ENCODE results near the gene CNTFR. TPM values are rescaled to one million over a fixed set of nuclear protein-coding genes. Genes with fewer than 3 reads are reported as not detected.

The CNTFR gene
- total and polyA plus RNA-seq, 10 donors: 2.8 to 46.8 (median 15.9) TPM

DNA sequence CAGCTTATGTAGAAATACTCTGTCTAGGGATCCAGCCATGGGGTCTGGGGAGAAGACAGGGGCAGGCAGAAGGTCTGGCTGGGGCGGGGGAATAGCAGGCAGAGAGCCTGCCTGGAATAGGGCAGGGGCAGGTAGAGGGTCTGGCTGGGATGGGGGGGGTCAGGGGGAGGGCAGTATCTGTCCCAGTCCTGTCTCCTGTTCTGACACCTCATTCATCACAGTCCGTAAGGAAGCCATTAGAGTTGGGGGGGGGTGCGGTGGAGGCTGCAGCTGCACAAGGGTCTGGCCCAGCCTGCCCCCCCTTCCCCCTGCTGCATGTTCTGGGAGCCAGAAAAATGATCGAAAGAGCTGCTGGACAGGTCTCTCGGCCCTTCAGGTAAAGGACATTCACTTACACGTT, 32.6 kb downstream of the CNTFR start:
- TF ChIP-seq POLR2AphosphoS5 (IDR thresholded peaks at IDR 0.05) (no peak), POLR2A (IDR thresholded peaks at IDR 0.05) (no peak), CTCF (IDR thresholded peaks at IDR 0.05 in 8 of 11, conservative IDR thresholded peaks at IDR 0.05 in 3 of 11) (no peak)
- Histone ChIP-seq H3K4me3 (no peak overlapping the region), H3K27me3 (replicated peaks in 1 of 7) (peaks cover 0 to 44% (median 0%) of the 10 kb centered on the region in 7 donors), H3K9me3 (peaks cover 0 to 3% (median 1%) of the 10 kb centered on the region in 8 donors), H3K4me1 (peaks cover 12 to 65% (median 32%) of the 10 kb centered on the region in 6 donors), H3K27ac (no peak overlapping the region), H3K36me3 (peaks cover 0 to 3% (median 0%) of the 10 kb centered on the region in 6 donors)
- peak; percentile 60 for DNase-seq
- intact Hi-C loops (cut with DNase I; ENCODE audit: low total_unique reads): no loop called here
- WGBS, 5 donors: 72 to 85% (median 79%) methylated on average over 5 to 6 of the region's 6 CpGs

GRCh38 chr9:34555936-34556525, 33.5 kb downstream of the CNTFR start:
- H3K27ac ChIP-seq: no peak overlapping the region
- no peak for TF ChIP-seq POLR2AphosphoS5 (IDR thresholded peaks at IDR 0.05)
- TF ChIP-seq CTCF (IDR thresholded peaks at IDR 0.05 in 8 of 11, conservative IDR thresholded peaks at IDR 0.05 in 3 of 11): no peak
- TF ChIP-seq POLR2A (IDR thresholded peaks at IDR 0.05): no peak
- intact Hi-C loops (cut with DNase I; ENCODE audit: low total_unique reads): no loop called here
- DNase-seq: peak; percentile 61
- H3K9me3 ChIP-seq: no peaks in the 10 kb centered on the region
- peaks cover 0 to 44% (median 0%) of the 10 kb centered on the region in 7 donors for H3K27me3 ChIP-seq (replicated peaks in 1 of 7)
- H3K36me3 ChIP-seq: peaks cover 0 to 8% (median 0%) of the 10 kb centered on the region in 6 donors
- no peak overlapping the region for H3K4me3 ChIP-seq
- 78 to 88% (median 84%) methylated on average over 12 to 13 of the region's 13 CpGs for WGBS, 5 donors
- peaks cover 7 to 61% (median 29%) of the 10 kb centered on the region in 6 donors for H3K4me1 ChIP-seq

GRCh38 chr9:34555500-34555899, 34.0 kb downstream of the CNTFR start:
- TF ChIP-seq POLR2A (IDR thresholded peaks at IDR 0.05) (no peak), POLR2AphosphoS5 (IDR thresholded peaks at IDR 0.05) (no peak)
- Histone ChIP-seq H3K36me3 (peaks cover 0 to 8% (median 0%) of the 10 kb centered on the region in 6 donors), H3K9me3 (no peaks in the 10 kb centered on the region), H3K27me3 (replicated peaks in 1 of 7) (peaks cover 0 to 39% (median 0%) of the 10 kb centered on the region in 7 donors), H3K27ac (no peak overlapping the region), H3K4me1 (peaks cover 3 to 56% (median 23%) of the 10 kb centered on the region in 6 donors), H3K4me3 (no peak overlapping the region)
- WGBS, 5 donors: 73 to 90% (median 80%) methylated on average over 4 to 5 of the region's 5 CpGs
- intact Hi-C loops (cut with DNase I; ENCODE audit: low total_unique reads): no loop called here
- DNase-seq: no peak

- Histone ChIP-seq H3K27me3 (replicated peaks in 1 of 7) (peaks cover 0 to 34% (median 0%) of the 10 kb centered on the region in 7 donors), H3K27ac (no peak overlapping the region), H3K36me3 (peaks cover 0 to 8% (median 0%) of the 10 kb centered on the region in 6 donors), H3K4me3 (no peak overlapping the region), H3K4me1 (peaks cover 0 to 50% (median 18%) of the 10 kb centered on the region in 6 donors), H3K9me3 (no peaks in the 10 kb centered on the region)
- 82 to 90% (median 86%) methylated on average over 23 of the region's 23 CpGs for WGBS, 5 donors
- DNase-seq: peak; percentile 60
- TF ChIP-seq POLR2A (IDR thresholded peaks at IDR 0.05) (no peak), CTCF (IDR thresholded peaks at IDR 0.05 in 8 of 11, conservative IDR thresholded peaks at IDR 0.05 in 3 of 11) (no peak), POLR2AphosphoS5 (IDR thresholded peaks at IDR 0.05) (peak in 1 of 3 donors; percentile 53)
- intact Hi-C loops (cut with DNase I; ENCODE audit: low total_unique reads): no loop called here
Measured at GRCh38 chr9:34555002-34555348, 34.5 kb downstream of the CNTFR start.
